Measurements from ENCODE around the gene EDN3.

DNA sequence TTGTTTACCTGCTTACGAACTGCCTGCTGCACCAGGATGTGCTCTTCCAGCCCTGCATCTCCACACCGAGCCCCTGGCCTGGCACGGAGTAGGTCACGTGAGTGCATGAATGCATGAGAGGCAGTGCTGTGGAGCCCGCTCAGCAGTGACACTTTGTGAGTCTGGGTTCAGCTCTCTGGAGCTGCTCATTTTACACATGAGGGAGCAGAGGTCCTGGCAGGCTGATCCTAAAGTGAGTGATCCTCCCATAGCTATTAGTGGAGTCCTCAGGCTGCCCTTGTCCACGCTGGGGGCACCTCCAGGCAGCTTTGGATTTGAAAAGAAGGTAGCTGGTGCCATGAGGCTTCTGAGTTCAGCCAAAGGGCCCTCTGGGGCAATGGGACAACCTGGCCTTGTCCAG is 64.2 kb downstream of the EDN3 start:
- TF ChIP-seq, protein P1, sequence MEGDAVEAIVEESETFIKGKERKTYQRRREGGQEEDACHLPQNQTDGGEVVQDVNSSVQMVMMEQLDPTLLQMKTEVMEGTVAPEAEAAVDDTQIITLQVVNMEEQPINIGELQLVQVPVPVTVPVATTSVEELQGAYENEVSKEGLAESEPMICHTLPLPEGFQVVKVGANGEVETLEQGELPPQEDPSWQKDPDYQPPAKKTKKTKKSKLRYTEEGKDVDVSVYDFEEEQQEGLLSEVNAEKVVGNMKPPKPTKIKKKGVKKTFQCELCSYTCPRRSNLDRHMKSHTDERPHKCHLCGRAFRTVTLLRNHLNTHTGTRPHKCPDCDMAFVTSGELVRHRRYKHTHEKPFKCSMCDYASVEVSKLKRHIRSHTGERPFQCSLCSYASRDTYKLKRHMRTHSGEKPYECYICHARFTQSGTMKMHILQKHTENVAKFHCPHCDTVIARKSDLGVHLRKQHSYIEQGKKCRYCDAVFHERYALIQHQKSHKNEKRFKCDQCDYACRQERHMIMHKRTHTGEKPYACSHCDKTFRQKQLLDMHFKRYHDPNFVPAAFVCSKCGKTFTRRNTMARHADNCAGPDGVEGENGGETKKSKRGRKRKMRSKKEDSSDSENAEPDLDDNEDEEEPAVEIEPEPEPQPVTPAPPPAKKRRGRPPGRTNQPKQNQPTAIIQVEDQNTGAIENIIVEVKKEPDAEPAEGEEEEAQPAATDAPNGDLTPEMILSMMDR (IDR thresholded peaks at IDR 0.05; ENCODE audit: extremely low read depth in 1 of 2, insufficient read depth in 1 of 2, low read depth in 1 of 2, low read length in 2 of 2): no peak
- TF ChIP-seq EZH2 (IDR thresholded peaks at IDR 0.05; ENCODE audit: borderline replicate concordance, low read depth, low read length, severe bottlenecking) (no peak), POLR2AphosphoS5 (IDR thresholded peaks at IDR 0.05; ENCODE audit: insufficient read depth, low read depth, low read length) (no peak), MYC (IDR thresholded peaks at IDR 0.05; ENCODE audit: low read depth, low read length) (no peak), POLR2A (IDR thresholded peaks at IDR 0.05; ENCODE audit: low read depth, low read length) (no peak)

Data from endothelial cell of umbilical vein (primary cell).